ENCODE results near the gene HECW1. TPM values are rescaled to one million over a fixed set of nuclear protein-coding genes. Genes with fewer than 3 reads are reported as not detected.

The HECW1 gene
- total and polyA plus RNA-seq, 2 experiments from 2014 or later = 2.0 to 4.8 TPM

- no peaks in the 10 kb centered on the region for H3K9me3 ChIP-seq (ENCODE audit: low read depth)
- 80 to 84% methylated on average over 4 of the region's 4 CpGs for WGBS, 2 experiments (ENCODE audit: low coverage in 1 of 2, low lambda C conversion rate in 2 of 2, missing lambda C conversion rate in 2 of 2)
- H3K79me2 ChIP-seq (ENCODE audit: insufficient read depth) = no peaks in the 10 kb centered on the region
- no peaks in the 10 kb centered on the region for H3K9me2 ChIP-seq (ENCODE audit: insufficient read depth)
- TF ChIP-seq EZH2 (IDR thresholded peaks at IDR 0.05; ENCODE audit: insufficient read depth, poor library complexity, severe bottlenecking) (no peak), EZH2phosphoT487 (IDR thresholded peaks at IDR 0.05; ENCODE audit: insufficient read depth, low read depth) (no peak)
- no peak overlapping the region for H3K4me2 ChIP-seq (ENCODE audit: unreplicated experiment)
- H3K27ac ChIP-seq = no peak overlapping the region
- no peak overlapping the region for H3K4me3 ChIP-seq
- no peaks in the 10 kb centered on the region for H3K36me3 ChIP-seq (ENCODE audit: low read depth)
- DNase-seq = no peak
- no peaks in the 10 kb centered on the region for H3F3A ChIP-seq (ENCODE audit: insufficient read depth)
- in situ Hi-C loops (cut with MboI) = no loop called here
- H3K27me3 ChIP-seq (replicated peaks; ENCODE audit: insufficient read depth) = no peaks in the 10 kb centered on the region
- no peak overlapping the region for H3K9ac ChIP-seq
- H2AFZ ChIP-seq = no peak overlapping the region
- H3K4me1 ChIP-seq (ENCODE audit: insufficient read depth) = no peaks in the 10 kb centered on the region
- H4K20me1 ChIP-seq (ENCODE audit: insufficient read depth) = no peaks in the 10 kb centered on the region
Observed at GRCh38 chr7:43155636-43156035, 43.2 kb downstream of the HECW1 start.

- H3K4me3 ChIP-seq = no peak overlapping the region
- H3K27ac ChIP-seq = no peak overlapping the region
- no peak overlapping the region for H3K4me2 ChIP-seq (ENCODE audit: unreplicated experiment)
- TF ChIP-seq EZH2phosphoT487 (IDR thresholded peaks at IDR 0.05; ENCODE audit: insufficient read depth, low read depth) = no peak
- no peak for TF ChIP-seq EZH2 (IDR thresholded peaks at IDR 0.05; ENCODE audit: insufficient read depth, poor library complexity, severe bottlenecking)
- no peaks in the 10 kb centered on the region for H4K20me1 ChIP-seq (ENCODE audit: insufficient read depth)
- H3K27me3 ChIP-seq (replicated peaks; ENCODE audit: insufficient read depth) = no peaks in the 10 kb centered on the region
- H3K9me2 ChIP-seq (ENCODE audit: insufficient read depth) = no peaks in the 10 kb centered on the region
- in situ Hi-C loops (cut with MboI) = no loop called here
- peaks cover 10% of the 10 kb centered on the region for H3F3A ChIP-seq (ENCODE audit: insufficient read depth)
- no peaks in the 10 kb centered on the region for H3K36me3 ChIP-seq (ENCODE audit: low read depth)
- no peak for DNase-seq
- H3K79me2 ChIP-seq (ENCODE audit: insufficient read depth) = no peaks in the 10 kb centered on the region
- WGBS, 2 experiments (ENCODE audit: low coverage in 1 of 2, low lambda C conversion rate in 2 of 2, missing lambda C conversion rate in 2 of 2) = 99 to 100% methylated on average over 3 of the region's 3 CpGs
- H3K9ac ChIP-seq = no peak overlapping the region
- H3K4me1 ChIP-seq (ENCODE audit: insufficient read depth) = peaks cover 13% of the 10 kb centered on the region
- H3K9me3 ChIP-seq (ENCODE audit: low read depth) = no peaks in the 10 kb centered on the region
- no peak overlapping the region for H2AFZ ChIP-seq
Observed at GRCh38 chr7:43163885-43164284, 51.4 kb downstream of the HECW1 start.

GRCh38 chr7:43164757-43165156, 52.3 kb downstream of the HECW1 start:
- Histone ChIP-seq H3K27me3 (replicated peaks; ENCODE audit: insufficient read depth) (no peaks in the 10 kb centered on the region), H3K27ac (peak overlapping the region; percentile 33), H3F3A (ENCODE audit: insufficient read depth) (peaks cover 10% of the 10 kb centered on the region), H3K4me3 (no peak overlapping the region), H3K9me3 (ENCODE audit: low read depth) (no peaks in the 10 kb centered on the region), H3K4me1 (ENCODE audit: insufficient read depth) (peaks cover 13% of the 10 kb centered on the region), H3K36me3 (ENCODE audit: low read depth) (no peaks in the 10 kb centered on the region), H3K9me2 (ENCODE audit: insufficient read depth) (no peaks in the 10 kb centered on the region), H2AFZ (no peak overlapping the region), H4K20me1 (ENCODE audit: insufficient read depth) (no peaks in the 10 kb centered on the region), H3K79me2 (ENCODE audit: insufficient read depth) (no peaks in the 10 kb centered on the region), H3K4me2 (ENCODE audit: unreplicated experiment) (peak overlapping the region; percentile 54), H3K9ac (no peak overlapping the region)
- in situ Hi-C loops (cut with MboI) = no loop called here
- DNase-seq = peak; percentile 98
- TF ChIP-seq EZH2 (IDR thresholded peaks at IDR 0.05; ENCODE audit: insufficient read depth, poor library complexity, severe bottlenecking) = no peak
- peak; percentile 89; the same call in 1 of the 2 replicates for TF ChIP-seq EZH2phosphoT487 (IDR thresholded peaks at IDR 0.05; ENCODE audit: insufficient read depth, low read depth)
- WGBS, 2 experiments (ENCODE audit: low coverage in 1 of 2, low lambda C conversion rate in 2 of 2, missing lambda C conversion rate in 2 of 2) = 0 to 3% methylated on average over 4 of the region's 4 CpGs

GRCh38 chr7:43166686-43167085, 54.2 kb downstream of the HECW1 start:
- peaks cover 13% of the 10 kb centered on the region for H3K4me1 ChIP-seq (ENCODE audit: insufficient read depth)
- no peak overlapping the region for H3K4me3 ChIP-seq
- no peak overlapping the region for H3K27ac ChIP-seq
- no peaks in the 10 kb centered on the region for H4K20me1 ChIP-seq (ENCODE audit: insufficient read depth)
- no peaks in the 10 kb centered on the region for H3K9me3 ChIP-seq (ENCODE audit: low read depth)
- TF ChIP-seq EZH2phosphoT487 (IDR thresholded peaks at IDR 0.05; ENCODE audit: insufficient read depth, low read depth) = no peak
- no peak for TF ChIP-seq EZH2 (IDR thresholded peaks at IDR 0.05; ENCODE audit: insufficient read depth, poor library complexity, severe bottlenecking)
- DNase-seq = no peak
- H3K36me3 ChIP-seq (ENCODE audit: low read depth) = no peaks in the 10 kb centered on the region
- H3K9me2 ChIP-seq (ENCODE audit: insufficient read depth) = no peaks in the 10 kb centered on the region
- no peaks in the 10 kb centered on the region for H3K79me2 ChIP-seq (ENCODE audit: insufficient read depth)
- H3K4me2 ChIP-seq (ENCODE audit: unreplicated experiment) = no peak overlapping the region
- WGBS, 2 experiments (ENCODE audit: low coverage in 1 of 2, low lambda C conversion rate in 2 of 2, missing lambda C conversion rate in 2 of 2) = 95 to 100% methylated on average over 3 of the region's 3 CpGs
- H3K27me3 ChIP-seq (replicated peaks; ENCODE audit: insufficient read depth) = no peaks in the 10 kb centered on the region
- H3K9ac ChIP-seq = no peak overlapping the region
- H3F3A ChIP-seq (ENCODE audit: insufficient read depth) = peaks cover 10% of the 10 kb centered on the region
- H2AFZ ChIP-seq = no peak overlapping the region
- in situ Hi-C loops (cut with MboI) = no loop called here

GRCh38 chr7:43169076-43169475, 56.6 kb downstream of the HECW1 start:
- in situ Hi-C loops (cut with MboI) = no loop called here
- no peak overlapping the region for H3K27ac ChIP-seq

More at GRCh38 chr7:43169076-43169475, 56.6 kb downstream of the HECW1 start:
- WGBS, 2 experiments (ENCODE audit: low coverage in 1 of 2, low lambda C conversion rate in 2 of 2, missing lambda C conversion rate in 2 of 2) = 81 to 85% methylated on average over 3 of the region's 3 CpGs
- H3K79me2 ChIP-seq (ENCODE audit: insufficient read depth) = no peaks in the 10 kb centered on the region
- H3K27me3 ChIP-seq (replicated peaks; ENCODE audit: insufficient read depth) = no peaks in the 10 kb centered on the region
- no peak overlapping the region for H2AFZ ChIP-seq
- H3K4me1 ChIP-seq (ENCODE audit: insufficient read depth) = peaks cover 13% of the 10 kb centered on the region
- H3F3A ChIP-seq (ENCODE audit: insufficient read depth) = peaks cover 10% of the 10 kb centered on the region
- no peak overlapping the region for H3K9ac ChIP-seq
- TF ChIP-seq EZH2 (IDR thresholded peaks at IDR 0.05; ENCODE audit: insufficient read depth, poor library complexity, severe bottlenecking) (no peak), EZH2phosphoT487 (IDR thresholded peaks at IDR 0.05; ENCODE audit: insufficient read depth, low read depth) (no peak)
- H3K9me2 ChIP-seq (ENCODE audit: insufficient read depth) = no peaks in the 10 kb centered on the region
- H3K36me3 ChIP-seq (ENCODE audit: low read depth) = no peaks in the 10 kb centered on the region
- no peak overlapping the region for H3K4me3 ChIP-seq
- DNase-seq = no peak
- no peaks in the 10 kb centered on the region for H3K9me3 ChIP-seq (ENCODE audit: low read depth)
- H4K20me1 ChIP-seq (ENCODE audit: insufficient read depth) = no peaks in the 10 kb centered on the region
- H3K4me2 ChIP-seq (ENCODE audit: unreplicated experiment) = no peak overlapping the region
